CD4-positive, alpha-beta T cell treated with Interleukin-10 for 1 hour (primary cell): ENCODE measurements around the gene CDCA5.
A peak's percentile ranks its signal among the peaks of the same experiment; 100 is the strongest.

ENCODE experiments used
- DNase-seq: peaks from one replicate; pipeline ENCODE4 v3.0.0-alpha.2; 2020

Gene CDCA5, protein sequence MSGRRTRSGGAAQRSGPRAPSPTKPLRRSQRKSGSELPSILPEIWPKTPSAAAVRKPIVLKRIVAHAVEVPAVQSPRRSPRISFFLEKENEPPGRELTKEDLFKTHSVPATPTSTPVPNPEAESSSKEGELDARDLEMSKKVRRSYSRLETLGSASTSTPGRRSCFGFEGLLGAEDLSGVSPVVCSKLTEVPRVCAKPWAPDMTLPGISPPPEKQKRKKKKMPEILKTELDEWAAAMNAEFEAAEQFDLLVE

DNA sequence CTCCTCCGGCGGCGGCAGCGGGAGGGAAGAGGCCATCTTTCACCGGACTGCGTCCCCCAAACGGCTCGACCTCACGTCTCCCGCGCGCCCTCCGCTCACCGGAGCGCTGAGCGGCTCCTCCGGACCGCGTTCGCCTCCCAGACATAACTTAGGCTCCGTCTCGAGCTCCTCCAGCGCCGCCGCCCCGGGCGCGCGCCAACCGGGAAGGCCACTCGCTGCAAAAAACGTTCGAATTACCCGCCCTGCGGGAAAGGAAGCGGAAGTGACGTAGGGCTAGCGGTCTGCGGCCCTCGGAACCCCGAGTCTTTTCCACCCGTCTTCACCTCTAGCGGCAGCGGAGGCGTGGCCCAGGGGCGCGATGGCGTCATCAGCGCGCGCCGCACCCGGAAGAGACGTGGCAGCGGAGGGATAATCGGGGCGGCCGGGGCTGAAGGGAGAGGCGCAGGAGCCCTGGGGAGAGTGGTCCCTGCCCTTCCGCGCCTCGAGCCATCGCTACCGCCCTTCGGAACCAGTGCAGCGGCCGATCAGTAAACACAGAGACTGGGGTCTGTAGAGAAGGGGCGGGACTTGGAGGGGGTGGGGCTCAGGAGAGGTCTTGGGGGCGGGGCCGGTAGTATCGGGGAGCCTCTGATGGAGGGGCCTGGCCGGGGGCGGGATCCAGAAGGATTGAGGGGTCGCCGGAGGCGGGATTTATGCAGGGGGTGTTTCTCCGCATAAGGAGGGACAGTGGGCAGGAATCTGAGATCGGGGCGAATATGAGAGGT is at the start of gene CDCA5, which contains the start of gene ZFPL1:
Gene CDCA5 (minus strand): TSS at position 207 of the 764 bp plus-strand sequence. CDS start 62 bp downstream, at position 145.
Gene ZFPL1 (plus strand): TSS at position 389 of the 764 bp plus-strand sequence. CDS start 477 bp downstream, outside the sequence.
- DNase-seq, result peak; percentile 97

DNA sequence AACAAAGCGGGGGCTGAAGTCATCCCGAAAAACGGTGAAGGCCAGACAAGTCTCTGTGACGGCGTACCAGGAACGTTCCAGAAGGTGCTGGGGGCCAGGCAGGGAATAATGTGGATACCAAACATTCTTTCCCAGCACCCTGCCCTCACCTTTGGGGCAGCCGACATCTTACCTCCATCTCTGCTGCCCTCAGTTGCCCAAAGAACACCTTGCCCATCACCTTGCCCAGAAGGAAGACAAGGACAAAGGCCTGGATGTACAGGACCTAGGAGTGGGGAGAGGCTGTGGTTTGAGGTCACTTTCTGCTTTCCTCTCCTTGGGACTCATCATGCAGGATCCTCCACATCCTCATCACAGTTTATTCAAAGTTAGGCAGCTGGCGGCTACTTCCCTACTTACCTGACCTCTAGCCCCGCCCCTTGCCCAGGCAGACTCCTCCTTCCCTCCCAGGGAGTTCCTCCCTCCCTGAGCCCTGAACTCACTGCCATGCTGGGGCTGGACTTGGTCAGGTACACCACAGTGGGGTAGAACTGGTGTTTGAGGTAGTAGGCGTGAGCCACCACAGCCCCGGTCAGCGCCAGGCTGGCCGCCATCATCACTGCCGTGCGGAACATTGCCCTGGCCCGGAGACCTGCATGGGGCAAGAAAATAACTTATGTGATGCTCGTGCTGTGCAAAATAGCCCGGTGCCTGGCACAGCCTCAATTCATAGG is 49.3 kb upstream of the CDCA5 start:
- DNase-seq, result peak; percentile 61

DNA sequence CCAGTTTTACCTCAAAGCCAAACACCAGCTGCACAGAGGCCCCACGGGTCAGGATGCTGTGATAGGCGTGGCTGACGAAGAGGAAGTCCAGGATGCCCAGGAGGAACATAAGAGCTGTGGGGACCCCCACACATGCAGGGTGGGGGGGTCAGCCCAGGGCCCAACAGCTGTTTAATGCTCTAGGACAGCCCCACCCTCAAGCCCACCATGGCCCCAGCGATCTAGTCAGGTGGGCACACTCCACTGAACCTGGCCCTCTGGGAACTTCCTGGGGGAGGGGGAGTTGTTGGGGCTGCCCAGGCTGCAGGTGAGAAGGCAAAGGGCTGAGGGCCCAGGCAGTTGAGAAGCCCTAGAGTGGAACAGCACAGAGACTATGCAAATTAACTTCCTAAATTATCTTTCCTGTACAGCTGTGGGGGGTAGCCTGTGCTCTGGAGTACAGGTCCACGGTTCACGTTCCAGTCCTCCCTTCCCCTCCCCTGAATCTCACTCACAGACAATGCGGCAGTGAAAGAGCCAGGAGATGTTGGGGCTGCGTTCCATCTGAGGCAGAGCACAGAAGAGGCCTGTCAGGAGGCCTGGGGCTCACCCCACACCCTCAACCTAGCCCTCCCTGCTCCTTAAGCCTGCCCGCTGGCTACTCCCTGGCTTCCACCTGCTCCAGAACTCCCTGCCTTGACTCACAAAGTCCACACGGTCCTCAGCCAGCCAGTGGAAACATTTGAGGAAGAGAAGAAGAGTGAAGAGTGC is 48.6 kb upstream of the CDCA5 start:
- no peak for DNase-seq

DNA sequence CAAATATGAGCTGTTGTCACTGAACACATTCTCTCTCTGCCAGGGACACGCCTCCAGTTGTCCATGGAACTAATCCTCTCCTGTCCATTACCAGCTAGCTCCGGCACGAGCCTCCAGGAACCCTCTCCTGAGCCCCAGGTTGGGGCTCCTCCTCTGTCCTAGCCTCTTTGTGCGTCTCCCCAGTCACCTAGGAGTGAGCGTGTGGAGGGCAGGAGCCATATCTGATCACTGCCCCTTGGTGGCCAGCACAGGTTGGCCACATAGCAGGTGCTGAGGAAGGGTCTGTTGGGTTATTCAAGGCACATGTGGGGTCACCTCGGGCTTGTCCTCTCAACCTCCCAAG is 48.0 kb upstream of the CDCA5 start:
- DNase-seq, result no peak

DNA sequence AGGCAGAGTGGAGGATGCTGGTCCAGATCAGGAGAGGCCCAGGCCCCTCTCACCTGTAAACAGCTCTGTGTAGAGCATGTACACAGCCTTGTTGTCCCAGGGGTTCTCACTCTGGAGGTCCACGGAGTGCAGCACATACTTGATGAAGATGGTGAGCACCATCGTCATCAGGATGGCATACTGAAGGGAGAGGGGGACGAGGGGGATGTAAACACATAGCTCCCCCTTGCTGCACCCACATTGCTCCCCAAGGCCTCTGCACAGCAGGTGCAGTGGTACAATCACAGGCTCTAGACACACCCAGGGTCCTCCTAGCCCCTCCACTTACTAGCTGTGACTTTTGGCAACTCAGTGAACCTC is 47.6 kb upstream of the CDCA5 start:
- DNase-seq, result no peak

DNA sequence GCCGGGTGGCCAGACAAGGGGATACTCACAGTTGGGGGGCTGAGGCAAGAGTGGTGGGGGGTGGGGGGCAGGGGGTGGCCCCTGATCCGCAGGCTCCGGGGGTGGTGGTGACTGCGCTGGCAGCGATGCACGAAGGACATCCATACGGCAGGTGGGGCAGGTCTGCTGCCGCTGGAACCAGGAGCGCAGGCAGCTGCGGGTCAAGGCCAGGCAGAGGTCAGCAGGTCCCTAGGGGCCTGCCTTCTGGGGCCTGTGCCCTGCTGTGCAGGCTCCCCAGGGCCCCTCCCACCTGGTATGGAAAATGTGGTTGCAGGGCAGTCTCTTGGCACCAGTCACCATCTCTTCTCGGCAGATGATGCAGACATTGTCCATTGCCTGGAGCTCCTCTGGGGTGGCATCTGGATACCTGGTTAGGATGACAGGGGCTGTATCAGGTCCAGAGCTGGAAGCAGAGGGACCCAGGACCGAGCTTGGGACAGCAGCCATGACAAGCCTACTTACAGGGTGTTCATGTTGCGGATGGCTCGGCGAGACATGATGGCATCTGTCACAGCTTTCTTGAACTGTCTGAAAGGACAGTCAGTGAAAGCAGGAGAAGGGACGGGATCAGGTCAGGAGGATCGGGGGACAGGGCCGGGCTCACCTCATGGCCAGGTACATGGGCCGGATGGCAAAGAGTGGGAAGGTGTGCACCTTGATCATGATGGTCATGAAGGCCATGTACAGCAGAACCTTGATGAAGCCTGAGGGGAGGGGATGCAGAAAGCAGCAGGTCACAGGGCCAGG is 47.0 kb upstream of the CDCA5 start:
- DNase-seq, result no peak

DNA sequence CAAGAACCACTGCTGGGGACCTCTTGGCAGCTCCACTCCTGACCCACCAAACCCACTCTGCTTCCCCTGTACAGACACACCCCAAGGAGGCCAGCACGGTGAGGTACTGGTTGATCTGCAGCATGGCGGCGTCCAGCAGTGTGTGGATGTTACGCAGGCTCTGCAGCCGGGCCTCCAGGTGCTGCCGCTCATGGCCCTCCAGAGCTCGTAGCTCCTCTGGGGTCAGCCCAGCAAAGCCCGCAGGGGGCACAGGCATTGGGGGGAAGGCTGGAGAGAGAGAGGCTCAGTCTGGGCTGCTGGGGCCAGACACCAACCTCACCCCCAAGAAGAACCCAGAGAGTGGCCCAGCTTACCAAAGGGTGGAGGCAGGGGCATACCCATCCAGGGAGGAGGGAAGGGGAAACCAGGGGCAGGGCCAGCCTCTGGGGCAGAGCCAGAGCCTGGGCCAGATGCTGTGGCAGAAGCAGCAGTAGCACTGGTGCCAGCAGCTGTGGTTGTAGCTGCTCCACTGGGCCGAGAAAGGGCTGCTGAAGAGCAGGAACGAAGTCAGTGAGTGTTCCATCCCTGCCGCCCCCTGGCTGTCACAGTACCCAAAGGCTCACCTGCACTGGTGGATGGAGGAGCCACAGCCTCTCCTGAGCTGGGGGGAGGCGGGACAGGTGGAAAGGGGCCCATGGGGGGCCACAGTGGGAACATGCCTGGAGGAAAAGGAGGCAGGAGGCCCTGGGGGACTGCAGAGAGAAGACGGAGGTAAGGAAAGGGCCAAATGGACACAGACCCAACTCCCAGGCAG is 46.0 kb upstream of the CDCA5 start:
- DNase-seq, result no peak

DNA sequence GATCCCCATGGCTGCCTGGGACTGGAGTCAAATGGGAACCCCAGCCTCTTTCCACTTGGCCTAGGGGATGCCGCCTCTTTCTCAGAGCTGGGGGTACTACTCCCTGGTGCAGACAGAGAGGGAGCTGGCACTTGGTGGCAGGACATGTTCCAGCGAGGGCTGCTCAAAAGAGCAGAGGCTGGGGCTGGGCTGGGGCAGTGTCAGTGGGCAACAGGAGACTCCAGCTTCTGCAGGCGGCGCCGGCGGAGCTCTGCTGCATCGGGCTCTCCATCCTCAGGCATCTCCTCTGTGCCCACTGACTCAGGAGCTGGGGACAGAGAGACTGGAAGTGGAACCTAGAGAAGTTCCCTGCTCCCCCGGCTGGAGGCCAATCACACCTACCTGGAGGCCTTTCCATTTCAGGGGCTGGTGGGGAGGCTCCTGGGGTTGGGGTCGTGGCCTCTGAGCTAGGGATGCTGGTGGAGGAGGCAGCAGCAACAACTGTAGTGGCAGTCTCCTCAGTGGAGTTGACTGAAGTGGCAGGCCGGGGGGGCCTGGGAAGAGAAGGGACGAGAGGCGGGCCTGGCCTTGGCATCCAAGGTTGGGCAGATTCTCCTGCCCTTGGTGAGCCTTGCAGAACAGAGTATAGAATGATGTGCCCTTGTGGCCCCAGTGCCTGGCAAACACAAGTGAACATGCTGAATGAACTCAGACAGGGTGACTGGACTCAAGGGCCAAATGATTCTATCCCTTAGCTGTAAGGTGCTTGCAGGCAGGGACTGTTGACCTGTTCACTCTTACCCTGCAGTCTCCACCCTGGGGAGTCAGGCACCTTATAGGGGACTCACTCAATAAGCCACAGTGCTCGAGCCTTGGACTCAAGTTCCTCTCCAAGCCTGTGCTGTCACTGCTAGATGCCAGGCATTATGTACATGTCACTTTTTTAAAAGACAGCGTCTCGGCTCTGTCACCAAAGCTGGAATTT is 44.6 kb upstream of the CDCA5 start:
- DNase-seq, result no peak

DNA sequence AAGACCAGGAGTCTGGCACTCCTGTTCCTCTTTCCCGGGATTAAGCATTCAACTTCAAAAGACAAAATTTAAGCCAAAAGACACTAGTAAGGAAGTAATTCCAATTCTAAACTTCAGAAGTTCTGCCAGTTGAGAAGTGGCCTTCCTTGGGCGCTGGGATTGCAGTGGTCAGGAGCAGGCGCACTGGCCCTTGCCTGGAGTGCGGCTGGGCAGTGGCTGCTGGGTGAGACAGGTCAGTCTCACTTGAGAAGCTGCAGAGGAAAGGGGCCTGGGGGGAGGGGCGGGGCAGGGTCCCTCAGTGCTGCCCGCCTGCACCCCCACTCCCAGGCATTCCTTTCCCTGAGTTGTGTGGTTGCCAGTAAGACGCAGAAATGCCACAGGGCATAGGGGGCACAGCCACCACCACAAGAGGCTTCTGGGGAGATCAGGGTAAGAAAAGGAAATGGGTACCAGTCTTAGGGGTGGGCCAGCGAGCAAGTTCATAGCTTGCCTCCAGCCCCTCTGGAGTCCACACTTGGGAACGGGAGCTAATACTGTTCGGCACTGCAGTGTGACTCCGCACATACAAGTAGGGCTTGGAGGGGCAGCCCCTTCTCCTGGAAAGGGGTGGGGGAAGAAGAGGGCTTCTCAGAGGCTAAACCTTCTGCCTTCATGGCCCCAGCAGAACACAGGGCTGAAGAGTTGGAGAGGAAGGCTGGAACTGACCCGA is 43.8 kb upstream of the CDCA5 start:
- DNase-seq, result no peak

DNA sequence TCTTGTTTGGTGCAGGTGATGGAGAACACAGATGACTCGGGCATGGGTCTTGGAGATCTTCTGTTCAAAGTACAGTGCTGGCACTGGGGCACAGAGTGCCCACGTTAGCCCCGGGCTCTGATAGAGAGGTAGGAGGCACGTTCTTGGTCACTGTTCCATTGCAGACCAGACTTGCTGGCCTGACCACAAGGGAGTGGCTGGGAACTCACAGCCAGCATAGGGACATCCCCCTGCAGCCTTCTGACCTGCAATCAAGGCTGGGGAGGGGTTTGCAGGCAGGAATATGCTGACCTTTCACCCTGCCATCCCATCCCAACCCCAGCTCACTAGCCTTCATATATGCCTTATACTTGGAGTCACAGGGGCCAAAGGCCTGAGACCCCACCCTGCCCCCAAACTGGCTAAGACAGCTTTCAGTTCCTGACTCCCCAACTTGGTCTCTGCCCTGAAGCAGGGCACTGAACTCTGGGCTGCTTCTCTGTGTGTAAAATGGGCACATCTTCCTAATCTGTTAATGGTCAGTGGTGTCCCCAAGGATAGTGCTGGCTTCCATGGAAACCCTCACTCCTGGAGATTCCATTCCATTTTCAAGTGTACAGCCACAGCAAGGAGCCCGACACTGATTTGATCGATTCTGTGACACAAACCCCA is 42.9 kb upstream of the CDCA5 start:
- DNase-seq, result no peak

DNA sequence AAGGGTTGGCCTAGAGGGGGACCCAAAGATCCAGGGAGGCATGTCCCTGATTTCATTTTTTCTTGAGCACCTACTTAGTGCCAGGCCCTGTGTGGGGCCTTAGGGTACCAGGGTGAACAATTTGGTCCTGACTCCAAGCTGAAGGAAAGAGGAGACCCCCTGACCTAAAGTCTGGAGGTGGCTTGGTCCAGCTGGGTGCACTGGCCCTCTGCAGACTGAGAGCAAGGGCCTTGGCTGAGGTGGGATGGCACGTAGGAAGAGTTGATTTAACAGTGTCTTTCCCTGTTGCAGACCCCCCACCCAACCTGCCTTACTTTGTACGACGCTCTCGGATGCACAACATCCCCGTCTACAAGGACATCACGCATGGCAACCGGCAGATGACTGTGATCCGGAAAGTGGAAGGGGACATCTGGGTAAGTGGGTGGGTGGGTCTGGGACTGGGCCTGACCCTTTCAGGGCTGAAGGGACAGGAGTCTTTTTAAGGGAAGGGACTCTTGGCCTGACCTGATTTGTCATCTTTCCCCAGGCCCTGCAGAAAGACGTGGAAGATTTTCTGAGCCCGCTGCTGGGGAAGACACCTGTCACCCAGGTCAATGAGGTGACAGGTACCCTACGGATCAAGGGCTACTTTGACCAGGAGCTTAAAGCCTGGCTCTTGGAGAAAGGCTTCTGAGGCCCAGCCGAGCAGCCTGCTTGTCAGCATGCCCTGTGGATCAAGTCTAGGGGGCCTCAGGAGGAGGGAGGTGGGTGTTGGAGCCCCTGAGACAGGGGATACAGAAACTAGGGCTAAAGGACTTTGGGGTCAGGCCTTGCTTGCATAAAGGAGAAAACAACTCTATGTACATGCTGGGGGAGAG is 41.6 kb upstream of the CDCA5 start:
- DNase-seq, result no peak

DNA sequence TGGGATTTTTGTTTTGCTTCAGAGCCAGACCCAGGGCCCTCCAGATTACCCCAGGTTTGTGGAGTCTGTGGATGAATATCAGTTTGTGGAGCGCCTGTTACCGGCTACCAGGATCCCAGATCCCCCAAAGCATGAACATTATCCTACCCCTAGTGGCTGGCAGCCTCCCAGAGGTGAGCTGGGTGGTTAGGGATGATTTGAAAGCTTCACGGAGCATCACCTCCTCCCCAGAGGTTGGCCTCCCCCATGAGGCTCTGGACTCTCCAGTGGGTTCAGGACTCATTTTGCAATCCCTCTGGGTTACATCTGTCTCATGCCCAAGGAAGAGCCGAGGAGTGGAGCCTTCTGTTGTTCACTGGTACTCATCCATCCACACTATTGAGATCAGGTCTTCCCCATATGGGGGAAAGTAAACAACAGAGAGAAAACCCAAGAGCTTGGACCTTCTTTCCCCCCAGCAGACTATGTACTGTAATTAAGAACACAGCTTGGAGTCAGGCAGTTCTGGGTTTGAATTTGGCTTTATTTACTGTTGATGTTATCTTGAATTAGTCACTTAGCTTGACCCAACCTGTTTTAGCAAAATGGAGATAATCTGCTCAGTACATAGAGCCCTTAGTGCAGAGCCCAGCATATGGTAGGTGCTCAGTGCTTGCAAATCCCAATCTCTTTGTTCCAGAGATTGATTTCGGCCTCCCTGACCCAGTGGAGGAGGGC is 40.8 kb upstream of the CDCA5 start:
- DNase-seq, result no peak

DNA sequence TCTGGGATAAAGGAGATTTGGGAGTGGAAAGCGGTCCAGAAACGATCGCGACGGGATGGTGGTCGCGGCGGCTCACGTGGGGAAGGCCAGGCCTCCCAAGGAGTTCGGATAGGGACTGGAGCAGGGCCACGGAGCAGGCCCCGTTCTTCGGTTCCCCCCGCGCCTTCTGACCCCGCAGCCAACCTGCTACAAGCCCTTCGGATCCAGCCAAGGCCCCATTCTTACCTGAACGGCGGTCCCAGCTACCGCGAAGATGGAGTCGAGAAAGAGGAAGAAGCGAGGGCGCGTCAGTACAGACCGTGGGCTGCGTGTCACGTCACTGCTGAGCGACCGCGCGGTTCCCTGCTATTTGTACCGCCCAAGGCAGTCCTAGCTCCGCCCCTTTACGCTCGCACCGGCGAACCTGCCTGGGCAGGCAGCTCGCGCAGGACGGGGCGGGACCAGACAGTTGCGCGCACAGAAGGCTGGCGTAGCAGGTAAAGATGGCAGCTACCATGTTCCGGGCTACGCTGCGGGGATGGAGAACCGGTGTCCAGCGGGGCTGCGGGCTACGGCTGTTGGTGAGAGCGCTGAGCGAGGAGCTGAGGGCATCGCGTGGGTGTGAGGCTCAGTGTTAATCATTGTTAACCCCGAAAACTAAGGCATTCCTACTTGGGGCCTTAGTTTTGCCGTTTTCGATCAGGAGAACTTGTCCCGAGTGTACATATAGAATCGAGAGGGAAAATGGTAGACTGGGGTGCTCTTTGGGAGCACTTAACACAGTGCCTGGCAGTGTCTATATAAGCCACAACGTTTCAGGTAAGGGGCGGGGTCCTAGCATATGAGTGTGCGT is 38.2 kb upstream of the CDCA5 start, which contains the start of the genes FAU and MRPL49:
Gene FAU (minus strand): TSS at position 270 of the 832 bp plus-strand sequence. CDS start 321 bp downstream, outside the sequence.
Gene MRPL49 (plus strand): TSS at position 457 of the 832 bp plus-strand sequence. CDS start 26 bp downstream, at position 483.
- peak; percentile 99 for DNase-seq

DNA sequence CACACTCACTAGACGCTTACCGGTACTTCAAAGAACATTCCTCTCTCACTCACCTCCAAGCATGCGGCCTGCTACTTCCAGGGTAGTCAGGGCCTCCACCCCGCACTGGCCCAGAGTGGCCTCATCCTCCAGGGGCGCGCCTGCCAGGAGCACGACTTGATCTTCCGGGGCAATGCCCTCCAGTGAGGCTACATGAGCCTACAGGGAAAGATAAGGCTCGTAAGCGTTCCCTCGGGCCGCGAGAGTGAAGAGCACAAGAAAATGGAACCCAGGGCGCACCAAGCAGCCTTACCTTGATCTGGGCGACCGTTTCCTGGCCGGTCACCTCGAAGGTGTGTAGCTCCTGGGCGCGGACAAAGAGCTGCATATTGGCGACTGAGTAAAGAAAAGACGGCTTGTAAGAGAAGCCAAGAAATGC is 37.6 kb upstream of the CDCA5 start:
- peak; percentile 50 for DNase-seq

DNA sequence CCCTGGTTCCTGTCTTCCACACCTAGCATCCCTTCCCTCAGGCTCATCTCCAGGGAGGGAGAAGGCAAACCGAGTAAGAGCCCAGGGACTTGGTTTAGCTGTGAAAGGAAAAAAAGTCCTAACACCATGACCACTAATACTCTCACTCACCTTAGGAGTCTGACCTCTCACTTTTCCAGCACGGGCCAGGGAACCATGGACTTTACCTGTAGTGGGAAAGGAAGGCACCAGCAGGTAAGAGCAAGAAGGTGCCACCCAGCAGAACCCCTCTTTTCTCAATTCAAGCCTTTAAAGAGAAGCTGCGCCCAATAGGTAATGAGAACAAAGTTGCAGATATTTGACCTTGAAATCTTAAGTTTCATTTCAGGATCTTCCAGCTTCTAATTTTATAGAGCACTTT is 37.0 kb upstream of the CDCA5 start:
- no peak for DNase-seq

DNA sequence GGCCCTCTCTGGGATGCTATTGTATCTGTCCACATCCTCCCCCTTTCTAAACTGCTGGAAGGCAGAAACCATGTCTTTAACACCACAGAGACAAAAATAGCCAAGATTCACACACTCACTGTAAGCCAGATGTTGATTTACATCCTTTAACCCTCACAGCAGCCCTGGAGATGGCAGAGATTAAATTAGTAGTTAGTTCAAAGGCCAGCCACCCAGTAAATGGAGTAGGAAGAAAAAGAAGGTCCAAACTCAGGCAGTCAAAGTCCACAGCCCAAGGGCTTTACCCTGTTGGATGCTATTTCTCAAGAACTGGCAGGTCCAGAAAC is 35.8 kb upstream of the CDCA5 start:
- no peak for DNase-seq
